ENCODE data around the gene GCHFR. TPM values are rescaled to one million over a fixed set of nuclear protein-coding genes. Genes with fewer than 3 reads are reported as not detected.

The GCHFR gene
- total and polyA plus RNA-seq, 2 of the 4 experiments (the other 2 are of a cell fraction): 2.3 to 6.5 TPM

DNA sequence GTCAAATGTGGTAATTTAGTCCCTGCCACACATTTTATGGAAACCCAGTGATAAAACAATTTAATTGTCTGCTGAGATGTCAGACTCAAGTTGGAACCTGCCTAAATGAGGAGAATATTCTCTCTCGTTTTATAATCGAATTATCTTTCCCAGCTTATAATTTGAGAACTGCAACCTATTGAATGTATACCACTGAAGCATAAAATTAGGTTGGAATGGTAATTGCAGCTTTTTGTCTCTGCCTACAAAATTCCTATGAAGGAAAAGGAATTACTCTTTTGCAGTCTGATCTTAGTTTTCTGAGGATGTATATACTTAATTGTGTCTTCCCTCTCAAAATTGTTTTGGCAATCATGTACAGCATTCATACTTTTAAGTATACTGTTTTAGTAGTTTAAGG is 39.9 kb upstream of the GCHFR start:
- Histone ChIP-seq H2BK120ac (ENCODE audit: low read depth, low read length) (no peak overlapping the region), H3K4me2 (ENCODE audit: low read depth, low read length) (no peak overlapping the region), H3K23ac (ENCODE audit: low read depth, low read length) (no peak overlapping the region), H3K56ac (ENCODE audit: extremely low read depth, insufficient read depth, low read length) (no peak overlapping the region), H3K27me3 (ENCODE audit: control insufficient read depth, insufficient read depth, low read length) (no peaks in the 10 kb centered on the region), H3K18ac (ENCODE audit: low read depth, low read length) (no peak overlapping the region), H2BK20ac (ENCODE audit: low read depth, low read length) (no peak overlapping the region), H3K9me3 (ENCODE audit: control insufficient read depth, insufficient read depth, low read length) (no peaks in the 10 kb centered on the region), H3K9ac (ENCODE audit: low read depth, low read length) (no peak overlapping the region), H3K14ac (replicated peaks; ENCODE audit: low read depth, low read length) (no peak overlapping the region), H4K91ac (ENCODE audit: insufficient read depth, low read depth, low read length) (no peak overlapping the region), H2AK9ac (replicated peaks; ENCODE audit: low read depth, low read length, poor library complexity) (no peak overlapping the region), H4K20me1 (ENCODE audit: insufficient read depth, low read length) (no peaks in the 10 kb centered on the region), H3K4me1 (ENCODE audit: control insufficient read depth, insufficient read depth, low read length) (no peaks in the 10 kb centered on the region), H2AK5ac (ENCODE audit: low read depth, low read length) (no peak overlapping the region), H3K9me1 (ENCODE audit: insufficient read depth, low read length) (no peaks in the 10 kb centered on the region), H4K8ac (ENCODE audit: low read depth in 2 of 2, low read length in 2 of 2) (no peak overlapping the region), H2AFZ (replicated peaks; ENCODE audit: low read length, poor library complexity) (no peak overlapping the region), H2BK15ac (ENCODE audit: low read depth, low read length) (no peak overlapping the region), H3K4me3 (ENCODE audit: insufficient read depth, low read depth, low read length) (no peak overlapping the region), H3K27ac (ENCODE audit: insufficient read depth, low read length) (no peak overlapping the region), H3K4ac (ENCODE audit: low read depth, low read length) (no peak overlapping the region), H3K79me1 (ENCODE audit: low read depth in 1 of 2, low read length in 2 of 2) (no peaks in the 10 kb centered on the region), H3K36me3 (ENCODE audit: control insufficient read depth, insufficient read depth, low read length) (0 out of 2 replicates have a peak, but pooled peaks cover 1% of the 10 kb centered on the region), H4K5ac (ENCODE audit: low read depth, low read length) (no peak overlapping the region), H2BK5ac (ENCODE audit: low read depth, low read length, poor library complexity, severe bottlenecking) (no peak overlapping the region)
- BruUV-seq (replicated peaks): no TSS peak
- dilution Hi-C loops (cut with HindIII; ENCODE audit: low sequenced_read_pairs, unreplicated experiment): no loop called here
- intact Hi-C loops (cut with micrococcal nuclease): no loop called here
- no CpG with 5 or more reads among the region's 2 CpGs for WGBS, 2 experiments (ENCODE audit: extremely low coverage in 2 of 2, insufficient read length in 1 of 2)
- no peak for DNase-seq
- no peak for TF ChIP-seq RCOR1 (IDR thresholded peaks at IDR 0.05; ENCODE audit: insufficient replicate concordance, low read length)
- TF ChIP-seq, protein P1, sequence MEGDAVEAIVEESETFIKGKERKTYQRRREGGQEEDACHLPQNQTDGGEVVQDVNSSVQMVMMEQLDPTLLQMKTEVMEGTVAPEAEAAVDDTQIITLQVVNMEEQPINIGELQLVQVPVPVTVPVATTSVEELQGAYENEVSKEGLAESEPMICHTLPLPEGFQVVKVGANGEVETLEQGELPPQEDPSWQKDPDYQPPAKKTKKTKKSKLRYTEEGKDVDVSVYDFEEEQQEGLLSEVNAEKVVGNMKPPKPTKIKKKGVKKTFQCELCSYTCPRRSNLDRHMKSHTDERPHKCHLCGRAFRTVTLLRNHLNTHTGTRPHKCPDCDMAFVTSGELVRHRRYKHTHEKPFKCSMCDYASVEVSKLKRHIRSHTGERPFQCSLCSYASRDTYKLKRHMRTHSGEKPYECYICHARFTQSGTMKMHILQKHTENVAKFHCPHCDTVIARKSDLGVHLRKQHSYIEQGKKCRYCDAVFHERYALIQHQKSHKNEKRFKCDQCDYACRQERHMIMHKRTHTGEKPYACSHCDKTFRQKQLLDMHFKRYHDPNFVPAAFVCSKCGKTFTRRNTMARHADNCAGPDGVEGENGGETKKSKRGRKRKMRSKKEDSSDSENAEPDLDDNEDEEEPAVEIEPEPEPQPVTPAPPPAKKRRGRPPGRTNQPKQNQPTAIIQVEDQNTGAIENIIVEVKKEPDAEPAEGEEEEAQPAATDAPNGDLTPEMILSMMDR (conservative IDR thresholded peaks at IDR 0.05; ENCODE audit: low read depth, low read length): no peak
- ATAC-seq (ENCODE audit: low read depth): no peak
- CTCF ChIA-PET: interaction anchor here (1.4 kb wide), 1 partner anchor 23 kb away, joined by 3 read pairs; no protein-coding TSS in a partner anchor
- POLR2A ChIA-PET (ENCODE audit: unreplicated experiment): no interaction called here
- in situ Hi-C loops (cut with MboI; ENCODE audit: low sequenced_read_pairs): no loop called here

All from IMR-90 (cell line).